GM10266 (cell line): Measurements from ENCODE around the gene PLA2G4B.

Experiments used
- DNase-seq: peaks from one replicate; pipeline ENCODE4 v3.0.0; 2012; ENCODE audit errors: extremely low spot score
- TF ChIP-seq, protein P1 (sequence below): IDR thresholded peaks from 2 replicates; pipeline ENCODE4 v1.5.1; 2012; ENCODE audit warnings: mild to moderate bottlenecking, low read depth; ENCODE audit not compliant: control insufficient read depth, insufficient read depth; ENCODE audit errors: missing control alignments

Gene PLA2G4B

DNA sequence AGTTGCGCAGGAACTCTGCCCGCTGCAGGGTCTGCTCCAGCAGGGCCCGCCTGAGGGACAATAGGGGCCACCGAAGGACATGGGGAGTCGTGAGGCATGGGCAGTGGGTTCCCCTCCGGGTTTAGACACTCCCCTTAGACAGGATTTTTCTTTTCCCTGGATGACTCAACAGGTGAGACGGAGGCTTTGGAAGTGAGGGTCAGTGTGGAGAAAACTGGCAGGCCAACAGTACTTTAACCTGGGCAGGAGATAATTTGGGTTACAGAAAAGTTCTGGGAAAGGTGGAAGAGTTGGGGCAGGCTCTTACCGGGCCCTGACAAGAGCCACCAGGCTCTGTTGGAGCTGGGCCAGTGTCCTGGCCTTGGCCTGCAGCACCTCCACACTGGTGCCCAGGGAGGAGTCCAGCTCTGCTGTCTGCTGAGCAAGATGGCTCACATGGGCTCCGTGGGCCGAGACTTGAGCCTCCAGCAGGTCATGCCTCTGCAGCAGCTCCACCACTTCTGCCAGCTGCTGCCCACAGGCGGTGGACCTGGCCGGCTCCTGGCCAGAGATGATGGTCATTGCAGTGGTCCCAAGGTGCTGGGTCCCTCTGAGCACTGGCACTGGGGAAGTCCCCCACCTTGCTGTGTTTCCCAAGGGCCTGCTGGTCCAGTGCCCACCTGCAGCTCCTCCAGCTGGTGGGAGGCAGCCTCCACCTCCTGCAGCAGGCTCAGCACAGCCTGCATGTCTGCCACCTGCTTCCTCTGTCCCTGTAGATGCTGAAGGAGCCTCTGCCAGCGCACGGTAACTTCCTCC is 44.2 kb downstream of the PLA2G4B start:
- TF ChIP-seq, protein P1, sequence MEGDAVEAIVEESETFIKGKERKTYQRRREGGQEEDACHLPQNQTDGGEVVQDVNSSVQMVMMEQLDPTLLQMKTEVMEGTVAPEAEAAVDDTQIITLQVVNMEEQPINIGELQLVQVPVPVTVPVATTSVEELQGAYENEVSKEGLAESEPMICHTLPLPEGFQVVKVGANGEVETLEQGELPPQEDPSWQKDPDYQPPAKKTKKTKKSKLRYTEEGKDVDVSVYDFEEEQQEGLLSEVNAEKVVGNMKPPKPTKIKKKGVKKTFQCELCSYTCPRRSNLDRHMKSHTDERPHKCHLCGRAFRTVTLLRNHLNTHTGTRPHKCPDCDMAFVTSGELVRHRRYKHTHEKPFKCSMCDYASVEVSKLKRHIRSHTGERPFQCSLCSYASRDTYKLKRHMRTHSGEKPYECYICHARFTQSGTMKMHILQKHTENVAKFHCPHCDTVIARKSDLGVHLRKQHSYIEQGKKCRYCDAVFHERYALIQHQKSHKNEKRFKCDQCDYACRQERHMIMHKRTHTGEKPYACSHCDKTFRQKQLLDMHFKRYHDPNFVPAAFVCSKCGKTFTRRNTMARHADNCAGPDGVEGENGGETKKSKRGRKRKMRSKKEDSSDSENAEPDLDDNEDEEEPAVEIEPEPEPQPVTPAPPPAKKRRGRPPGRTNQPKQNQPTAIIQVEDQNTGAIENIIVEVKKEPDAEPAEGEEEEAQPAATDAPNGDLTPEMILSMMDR, result no peak
- no peak for DNase-seq

DNA sequence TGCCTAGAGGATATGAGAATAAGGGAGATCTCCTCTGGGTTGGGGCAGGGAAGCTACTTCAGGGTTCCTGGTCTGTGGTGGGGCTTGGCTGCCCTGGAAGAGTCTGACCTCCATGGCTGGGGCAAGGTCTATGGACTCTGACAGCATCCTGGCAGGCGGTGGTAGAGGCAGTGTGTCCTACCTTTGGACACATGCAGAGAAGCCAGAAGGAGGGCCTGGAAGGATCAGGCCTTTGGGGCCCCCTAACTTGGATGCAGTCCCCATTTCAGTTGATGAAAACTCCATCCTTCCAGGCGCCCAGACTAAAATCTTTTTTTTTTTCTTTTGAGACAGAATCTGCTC is 44.8 kb downstream of the PLA2G4B start:
- no peak for DNase-seq
- TF ChIP-seq, protein P1, result no peak

DNA sequence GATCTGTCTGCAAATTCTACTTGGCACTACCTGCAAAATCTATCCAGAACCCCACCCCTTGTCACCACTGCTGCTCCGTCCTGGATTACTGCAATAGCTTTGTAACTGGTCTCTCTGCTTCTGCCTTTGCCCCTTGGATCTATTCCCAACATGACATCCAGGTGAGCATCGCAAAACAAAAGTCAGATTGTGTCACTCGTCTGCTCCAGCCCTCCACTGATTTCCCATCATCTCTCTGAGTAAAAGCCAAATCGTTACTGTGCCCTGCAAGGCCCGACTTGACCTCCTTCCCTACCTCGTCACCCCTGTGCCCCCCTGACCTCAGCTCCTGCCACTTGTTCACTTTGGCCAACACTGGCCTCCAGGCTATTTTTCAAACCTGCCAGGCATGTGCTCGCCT is 45.8 kb downstream of the PLA2G4B start:
- no peak for DNase-seq
- TF ChIP-seq, protein P1, result no peak

DNA sequence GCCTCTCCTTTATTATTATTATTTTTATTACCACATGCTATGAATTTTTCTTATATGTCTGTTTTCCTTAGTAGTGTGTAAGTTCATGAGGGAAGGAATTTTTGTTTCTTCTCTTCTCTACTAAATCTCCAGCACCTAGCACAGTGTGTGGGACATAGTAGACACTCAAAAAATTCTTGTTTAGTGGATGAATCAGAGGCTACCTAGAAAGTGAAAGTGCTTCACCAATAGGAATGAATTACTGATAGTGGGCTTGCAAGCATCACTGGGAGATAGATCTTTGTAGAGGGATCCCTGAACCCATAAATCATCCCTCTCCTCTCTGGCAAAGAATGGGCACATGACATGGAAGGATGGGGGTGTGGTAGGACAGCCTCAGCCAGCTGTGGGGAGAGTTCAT is 46.7 kb downstream of the PLA2G4B start:
- no peak for DNase-seq
- TF ChIP-seq, protein P1, result no peak

DNA sequence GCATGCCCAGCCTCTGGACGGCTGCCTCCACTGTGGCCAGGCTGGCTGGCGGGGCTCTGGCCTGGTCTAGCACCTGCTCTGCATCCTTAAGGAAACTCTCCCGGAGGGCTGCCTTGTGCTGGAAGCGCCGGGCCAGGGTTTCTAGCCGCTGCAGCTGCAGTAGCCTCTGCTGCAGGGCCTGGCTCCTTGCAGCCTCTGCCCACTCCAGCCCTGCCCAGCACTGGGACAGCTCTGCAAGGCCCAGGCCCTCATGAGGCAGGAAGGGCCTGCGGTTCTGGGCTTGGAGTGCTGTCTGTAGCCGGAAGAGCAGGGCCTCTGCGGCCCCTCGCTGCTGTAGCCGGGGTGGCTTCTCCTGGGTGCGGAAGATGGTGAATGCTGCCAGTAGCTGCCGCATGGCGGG is 47.2 kb downstream of the PLA2G4B start:
- DNase-seq, result no peak
- TF ChIP-seq, protein P1, result no peak

DNA sequence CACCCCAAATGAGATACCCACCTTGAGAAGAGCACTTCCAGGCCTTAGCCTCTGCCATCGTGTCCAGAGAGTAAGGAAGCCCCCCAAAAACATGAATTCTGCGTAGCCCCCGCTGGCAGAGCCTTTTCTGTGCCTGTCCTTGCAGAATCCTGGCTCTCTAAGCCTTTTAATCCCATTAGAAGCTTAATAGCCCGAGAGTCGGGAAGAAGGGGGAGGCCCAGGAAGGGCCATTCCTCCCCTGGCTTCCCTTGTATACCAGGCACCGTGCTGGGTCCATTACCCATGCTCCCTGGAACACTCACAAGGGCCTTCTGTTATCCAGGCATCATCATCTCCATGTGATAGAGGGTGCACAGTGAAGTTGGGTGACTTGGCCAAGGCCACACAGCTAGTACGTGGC is 48.1 kb downstream of the PLA2G4B start:
- DNase-seq, result no peak
- TF ChIP-seq, protein P1, result no peak

DNA sequence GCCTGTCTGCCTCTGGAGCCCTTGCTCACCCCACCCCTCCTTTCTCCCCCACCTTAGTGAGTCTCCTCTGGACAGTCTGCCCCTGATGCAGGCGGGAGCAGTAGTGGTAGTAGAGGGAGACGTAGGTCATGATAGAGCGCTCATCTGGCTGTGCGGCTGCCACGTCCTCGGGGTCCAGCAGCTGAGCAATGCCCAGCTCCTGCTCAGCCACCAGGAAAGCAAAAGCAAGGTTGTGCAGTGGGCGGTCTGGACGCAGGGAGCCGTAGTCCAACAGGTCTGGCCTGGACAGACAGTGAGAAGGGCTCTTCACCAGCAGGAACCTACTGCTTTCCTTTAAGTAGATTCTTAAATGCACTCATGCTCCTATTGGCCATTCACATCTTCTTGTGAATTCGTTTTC is 48.5 kb downstream of the PLA2G4B start:
- TF ChIP-seq, protein P1, result no peak
- no peak for DNase-seq
